ENCODE data around the gene SPEM1. TPM values are rescaled to one million over a fixed set of nuclear protein-coding genes. Genes with fewer than 3 reads are reported as not detected.
A peak's percentile ranks its signal among the peaks of the same experiment; 100 is the strongest.

SPEM1 gene
- total RNA-seq, 1 experiment from 2014 or later: 0.33 TPM

- H3K4me2 ChIP-seq (ENCODE audit: insufficient read depth, insufficient read length, low read length): peak overlapping the region; percentile 60
- H3K79me2 ChIP-seq (ENCODE audit: insufficient read depth, low read length): no peaks in the 10 kb centered on the region
- H3K18ac ChIP-seq (ENCODE audit: insufficient read length, low read depth, low read length): no peak overlapping the region
- no peak overlapping the region for H3K23ac ChIP-seq (ENCODE audit: insufficient read length, low read depth, low read length)
- no peak overlapping the region for H2BK12ac ChIP-seq (ENCODE audit: insufficient read length, low read depth, low read length)
- H4K5ac ChIP-seq (ENCODE audit: insufficient read length, low read depth, low read length): no peak overlapping the region
- no peak overlapping the region for H2AFZ ChIP-seq (ENCODE audit: low read length)
- Mint-ChIP-seq H3K27me3 (ENCODE audit: low read depth) (peaks cover 30% of the 10 kb centered on the region), H3K4me1 (peaks cover 32 to 37% of the 10 kb centered on the region in 2 experiments), H3K9me3 (no peaks in the 10 kb centered on the region), H3K4me3 (peak overlapping the region; percentile 91 to 93), H3K27ac (peak overlapping the region in 2 of 3 experiments; percentile 32 to 94; a peak in 1 of 7 replicates), H3K36me3 (ENCODE audit: insufficient read depth in 1 of 3, low read depth in 3 of 3) (peaks cover 0 to 13% (median 2%) of the 10 kb centered on the region in 3 experiments; a peak in 3 of 7 replicates)
- H3K79me1 ChIP-seq (ENCODE audit: insufficient read depth, low read depth, low read length, poor library complexity, severe bottlenecking): no peaks in the 10 kb centered on the region
- H2BK15ac ChIP-seq (ENCODE audit: low read depth, low read length): no peak overlapping the region
- no peaks in the 10 kb centered on the region for H3K9me3 ChIP-seq (ENCODE audit: control insufficient read depth, low read depth, low read length)
- H4K91ac ChIP-seq (ENCODE audit: insufficient read length, low read depth, low read length): no peak overlapping the region
- WGBS (ENCODE audit: extremely low coverage, insufficient read length, low lambda C conversion rate): no CpG with 5 or more reads among the region's 11 CpGs
- no peak overlapping the region for H3K4ac ChIP-seq (ENCODE audit: low read depth, low read length)
- no peak overlapping the region for H2BK20ac ChIP-seq (ENCODE audit: low read depth, low read length, poor library complexity, severe bottlenecking)
- H3K27me3 ChIP-seq (ENCODE audit: insufficient read depth, low read length): peaks cover 7% of the 10 kb centered on the region
- H3K27ac ChIP-seq (ENCODE audit: insufficient read length, low read depth, low read length): no peak overlapping the region
- H2AK5ac ChIP-seq (ENCODE audit: insufficient read length, low read length): no peak overlapping the region
- no peaks in the 10 kb centered on the region for H4K20me1 ChIP-seq (ENCODE audit: control insufficient read depth, insufficient read depth, insufficient read length)
- DNase-seq: no peak
- no peak overlapping the region for H2BK5ac ChIP-seq (ENCODE audit: insufficient read length, low read length)
- no peak overlapping the region for H3K9ac ChIP-seq (ENCODE audit: extremely low read depth, insufficient read length, low read length)
- H2BK120ac ChIP-seq (ENCODE audit: low read depth, low read length, poor library complexity, severe bottlenecking): no peak overlapping the region
- H3K4me1 ChIP-seq (ENCODE audit: insufficient read depth, low read length): no peaks in the 10 kb centered on the region; the same call in 1 of the 2 replicates
- TF ChIP-seq, protein P1, sequence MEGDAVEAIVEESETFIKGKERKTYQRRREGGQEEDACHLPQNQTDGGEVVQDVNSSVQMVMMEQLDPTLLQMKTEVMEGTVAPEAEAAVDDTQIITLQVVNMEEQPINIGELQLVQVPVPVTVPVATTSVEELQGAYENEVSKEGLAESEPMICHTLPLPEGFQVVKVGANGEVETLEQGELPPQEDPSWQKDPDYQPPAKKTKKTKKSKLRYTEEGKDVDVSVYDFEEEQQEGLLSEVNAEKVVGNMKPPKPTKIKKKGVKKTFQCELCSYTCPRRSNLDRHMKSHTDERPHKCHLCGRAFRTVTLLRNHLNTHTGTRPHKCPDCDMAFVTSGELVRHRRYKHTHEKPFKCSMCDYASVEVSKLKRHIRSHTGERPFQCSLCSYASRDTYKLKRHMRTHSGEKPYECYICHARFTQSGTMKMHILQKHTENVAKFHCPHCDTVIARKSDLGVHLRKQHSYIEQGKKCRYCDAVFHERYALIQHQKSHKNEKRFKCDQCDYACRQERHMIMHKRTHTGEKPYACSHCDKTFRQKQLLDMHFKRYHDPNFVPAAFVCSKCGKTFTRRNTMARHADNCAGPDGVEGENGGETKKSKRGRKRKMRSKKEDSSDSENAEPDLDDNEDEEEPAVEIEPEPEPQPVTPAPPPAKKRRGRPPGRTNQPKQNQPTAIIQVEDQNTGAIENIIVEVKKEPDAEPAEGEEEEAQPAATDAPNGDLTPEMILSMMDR (conservative IDR thresholded peaks at IDR 0.05): no peak
- no peak overlapping the region for H3T11ph ChIP-seq (ENCODE audit: low read length)
- H3K56ac ChIP-seq (ENCODE audit: insufficient read length, low read depth, low read length): no peak overlapping the region
- H3K14ac ChIP-seq (ENCODE audit: insufficient read depth, low read length): no peak overlapping the region
- no peak overlapping the region for H4K8ac ChIP-seq (replicated peaks; ENCODE audit: insufficient read length, low read depth, low read length)
- H3K23me2 ChIP-seq (ENCODE audit: insufficient read length, low read depth, low read length, poor library complexity, severe bottlenecking): peaks cover 33% of the 10 kb centered on the region
Measured at GRCh38 chr17:7438656-7439460, 18.7 kb downstream of the SPEM1 start.
